Neuronal stem cell (in vitro differentiated cells): ENCODE data around the gene ARHGEF17.

Experiments used
- DNase-seq: peaks from one replicate; pipeline ENCODE4 v3.0.0-alpha.2; 2013; ENCODE audit warnings: low spot score
- H2AFZ ChIP-seq: one replicate; pipeline ENCODE4 v1.6.1; 2013; ENCODE audit warnings: mild to moderate bottlenecking, low read length, inconsistent platforms
- H2AK5ac ChIP-seq: 2 replicates; pipeline ENCODE4 v1.6.1; 2013; ENCODE audit warnings: low read depth, mild to moderate bottlenecking, inconsistent platforms, low read length, moderate library complexity, mixed read lengths
- H2BK120ac ChIP-seq: 2 replicates; pipeline ENCODE4 v1.6.1; 2013; ENCODE audit warnings: low read depth, mild to moderate bottlenecking, inconsistent platforms, low read length, moderate library complexity, mixed read lengths
- H2BK12ac ChIP-seq: one replicate; pipeline ENCODE4 v1.6.1; 2013; ENCODE audit warnings: low read length, inconsistent platforms
- H2BK15ac ChIP-seq: 2 replicates; pipeline ENCODE4 v1.6.1; 2013; ENCODE audit warnings: mild to moderate bottlenecking, low read length, inconsistent platforms, mixed read lengths
- H2BK5ac ChIP-seq: one replicate; pipeline ENCODE4 v1.6.1; 2013; ENCODE audit warnings: inconsistent platforms, mild to moderate bottlenecking, low read length, moderate library complexity
- H3K14ac ChIP-seq: one replicate; pipeline ENCODE4 v1.6.1; 2013; ENCODE audit warnings: low read length, inconsistent platforms
- H3K18ac ChIP-seq: 2 replicates; pipeline ENCODE4 v1.6.1; 2013; ENCODE audit warnings: low read length, inconsistent platforms
- H3K23ac ChIP-seq: 2 replicates; pipeline ENCODE4 v1.6.1; 2013; ENCODE audit warnings: low read depth, mild to moderate bottlenecking, mixed read lengths, low read length, inconsistent platforms; ENCODE audit not compliant: poor library complexity
- H3K27ac ChIP-seq: replicated peaks from 3 replicates; pipeline ENCODE4 v1.5.1; 2013; ENCODE audit warnings: low read length, inconsistent platforms
- H3K27me3 ChIP-seq, 3 experiments: 2 replicates each; pipeline ENCODE4 v1.6.1; 2013; ENCODE audit warnings: low read length in 3 of 3, mild to moderate bottlenecking in 2 of 3, inconsistent platforms in 1 of 3, low read depth in 1 of 3, mixed read lengths in 1 of 3, moderate library complexity in 1 of 3; ENCODE audit not compliant: control insufficient read depth in 3 of 3, insufficient read depth in 3 of 3
- H3K36me3 ChIP-seq, 2 donors: replicated peaks in 1 of 2; 2 replicates each; pipeline ENCODE4 v1.6.1; 2013; ENCODE audit warnings: low read length in 2 of 2; ENCODE audit not compliant: control insufficient read depth in 2 of 2, insufficient read depth in 2 of 2
- H3K4ac ChIP-seq: 2 replicates; pipeline ENCODE4 v1.6.1; 2013; ENCODE audit warnings: inconsistent platforms, mild to moderate bottlenecking, low read length, moderate library complexity
- H3K4me1 ChIP-seq, 2 donors: 1 replicate in 1 of 2; 2 replicates in 1 of 2; pipeline ENCODE4 v1.6.1; 2013; ENCODE audit warnings: low read length in 2 of 2, low read depth in 1 of 2; ENCODE audit not compliant: control insufficient read depth in 2 of 2, insufficient read depth in 1 of 2
- H3K4me2 ChIP-seq: one replicate; pipeline ENCODE4 v1.6.1; 2013; ENCODE audit warnings: mild to moderate bottlenecking, low read length, inconsistent platforms; ENCODE audit not compliant: insufficient read depth, poor library complexity, severe bottlenecking
- H3K4me3 ChIP-seq, 2 donors: 2 replicates each; pipeline ENCODE4 v1.5.1; 2013; ENCODE audit warnings: low read length in 2 of 2, mild to moderate bottlenecking in 2 of 2, inconsistent platforms in 1 of 2, moderate library complexity in 1 of 2
- H3K79me1 ChIP-seq: one replicate; pipeline ENCODE4 v1.6.1; 2013; ENCODE audit warnings: low read depth, mild to moderate bottlenecking, inconsistent platforms, low read length, moderate library complexity
- H3K9ac ChIP-seq: one replicate; pipeline ENCODE4 v1.6.1; 2013; ENCODE audit warnings: mild to moderate bottlenecking, low read depth, low read length, inconsistent platforms; ENCODE audit not compliant: poor library complexity
- H3K9me3 ChIP-seq, 2 donors: replicated peaks in 1 of 2; 2 replicates each; pipeline versions ENCODE3 to v1.6.1; 2013; ENCODE audit warnings: low read length in 2 of 2, mild to moderate bottlenecking in 2 of 2, inconsistent platforms in 1 of 2, low read depth in 1 of 2, mixed read lengths in 1 of 2, moderate library complexity in 1 of 2; ENCODE audit not compliant: control insufficient read depth in 2 of 2, insufficient read depth in 1 of 2
- H4K8ac ChIP-seq: one replicate; pipeline ENCODE4 v1.6.1; 2013; ENCODE audit warnings: low read depth, mild to moderate bottlenecking, inconsistent platforms, low read length, moderate library complexity
- H4K91ac ChIP-seq: one replicate; pipeline ENCODE4 v1.6.1; 2013; ENCODE audit warnings: low read length, low read depth, mild to moderate bottlenecking, inconsistent platforms; ENCODE audit not compliant: poor library complexity
- WGBS, 2 donors: extraction: QIAGEN DNeasy Blood & Tissue Kit; methylation state at CpG; one replicate each; pipeline ENCODE4 v1.1.7; 2013; ENCODE audit warnings: missing lambda C conversion rate in 2 of 2, mixed read lengths in 1 of 2; ENCODE audit not compliant: insufficient read length in 2 of 2, insufficient replicate concordance in 1 of 2; ENCODE audit errors: extremely low coverage in 2 of 2; 5-methylcytosine and 5-hydroxymethylcytosine counted together

The ARHGEF17 gene

GRCh38 chr11:73346186-73346935 lies 38.3 kb downstream of the ARHGEF17 start:
- H3K14ac ChIP-seq = no peak overlapping the region

GRCh38 chr11:73347067-73347466 lies 39.0 kb downstream of the ARHGEF17 start:
- H3K14ac ChIP-seq = no peak overlapping the region
- H3K79me1 ChIP-seq = peaks cover 30% of the 10 kb centered on the region
- H3K4me3 ChIP-seq = no peak overlapping the region
- H2BK120ac ChIP-seq = no peak overlapping the region
- no peak overlapping the region for H3K18ac ChIP-seq
- peaks cover 7 to 19% of the 10 kb centered on the region in 2 donors for H3K4me1 ChIP-seq
- H3K9ac ChIP-seq = no peak overlapping the region
- H3K4ac ChIP-seq = no peak overlapping the region
- no peak overlapping the region for H2BK12ac ChIP-seq
- H3K9me3 ChIP-seq = no peaks in the 10 kb centered on the region
- H4K91ac ChIP-seq = no peak overlapping the region
- H3K4me2 ChIP-seq = no peak overlapping the region
- no peak overlapping the region for H3K27ac ChIP-seq
- H3K36me3 ChIP-seq = peaks cover 16 to 35% of the 10 kb centered on the region in 2 donors
- H2AFZ ChIP-seq = no peak overlapping the region
- WGBS, 2 donors = no CpG with 5 or more reads among the region's 12 CpGs
- H4K8ac ChIP-seq = no peak overlapping the region
- no peak for DNase-seq
- H2BK15ac ChIP-seq = no peak overlapping the region
- no peak overlapping the region for H3K23ac ChIP-seq
- no peak overlapping the region for H2BK5ac ChIP-seq
- H2AK5ac ChIP-seq = no peak overlapping the region
- H3K27me3 ChIP-seq = peaks cover 0 to 3% (median 0%) of the 10 kb centered on the region in 3 experiments

More at GRCh38 chr11:73346186-73346935, 38.3 kb downstream of the ARHGEF17 start:
- no peak overlapping the region for H2BK15ac ChIP-seq
- no peak overlapping the region for H3K18ac ChIP-seq
- DNase-seq = no peak
- H3K4me2 ChIP-seq = no peak overlapping the region
- H3K4ac ChIP-seq = no peak overlapping the region
- H2BK5ac ChIP-seq = no peak overlapping the region
- no peaks in the 10 kb centered on the region for H3K9me3 ChIP-seq
- no peak overlapping the region for H4K8ac ChIP-seq
- no peak overlapping the region for H2BK12ac ChIP-seq
- H3K36me3 ChIP-seq = peaks cover 18 to 39% of the 10 kb centered on the region in 2 donors
- H3K27me3 ChIP-seq = peaks cover 0 to 6% (median 0%) of the 10 kb centered on the region in 3 experiments
- H3K23ac ChIP-seq = no peak overlapping the region
- no peak overlapping the region for H2BK120ac ChIP-seq
- WGBS, 2 donors = no CpG with 5 or more reads among the region's 10 CpGs
- H3K27ac ChIP-seq = no peak overlapping the region
- H2AK5ac ChIP-seq = no peak overlapping the region
- H3K79me1 ChIP-seq = peaks cover 30% of the 10 kb centered on the region
- no peak overlapping the region for H2AFZ ChIP-seq
- peaks cover 7 to 19% of the 10 kb centered on the region in 2 donors for H3K4me1 ChIP-seq
- H3K9ac ChIP-seq = no peak overlapping the region
- H4K91ac ChIP-seq = no peak overlapping the region
- H3K4me3 ChIP-seq = no peak overlapping the region

GRCh38 chr11:73348838-73349237 lies 40.8 kb downstream of the ARHGEF17 start:
- H3K4me3 ChIP-seq = no peak overlapping the region
- no peak overlapping the region for H2BK120ac ChIP-seq
- H3K18ac ChIP-seq = no peak overlapping the region
- no peak overlapping the region for H3K4me2 ChIP-seq
- H3K79me1 ChIP-seq = peaks cover 21% of the 10 kb centered on the region
- H2BK12ac ChIP-seq = no peak overlapping the region
- H3K4ac ChIP-seq = no peak overlapping the region
- no peak overlapping the region for H3K9ac ChIP-seq
- H3K27me3 ChIP-seq = no peaks in the 10 kb centered on the region
- no peak overlapping the region for H3K27ac ChIP-seq
- H4K8ac ChIP-seq = no peak overlapping the region
- no peak overlapping the region for H2AFZ ChIP-seq
- H3K9me3 ChIP-seq = no peaks in the 10 kb centered on the region
- no peak overlapping the region for H4K91ac ChIP-seq
- H2AK5ac ChIP-seq = no peak overlapping the region
- DNase-seq = no peak
- no peak overlapping the region for H3K23ac ChIP-seq
- H2BK15ac ChIP-seq = no peak overlapping the region
- peaks cover 26 to 48% of the 10 kb centered on the region in 2 donors for H3K36me3 ChIP-seq
- no peak overlapping the region for H3K14ac ChIP-seq
- WGBS, 2 donors = no CpG with 5 or more reads among the region's 5 CpGs
- peaks cover 4 to 8% of the 10 kb centered on the region in 2 donors for H3K4me1 ChIP-seq
- H2BK5ac ChIP-seq = no peak overlapping the region

- no peak overlapping the region for H2AK5ac ChIP-seq
- peaks cover 0 to 2% of the 10 kb centered on the region in 2 donors for H3K4me1 ChIP-seq
- no peak for DNase-seq
- H2BK12ac ChIP-seq = no peak overlapping the region
- no peak overlapping the region for H2BK120ac ChIP-seq
- no peak overlapping the region for H3K18ac ChIP-seq
- no peak overlapping the region for H3K4me3 ChIP-seq
- H3K9me3 ChIP-seq = no peaks in the 10 kb centered on the region
- H3K9ac ChIP-seq = no peak overlapping the region
- no peaks in the 10 kb centered on the region for H3K27me3 ChIP-seq
- H4K8ac ChIP-seq = no peak overlapping the region
- no peak overlapping the region for H4K91ac ChIP-seq
- H2BK5ac ChIP-seq = no peak overlapping the region
- H3K4me2 ChIP-seq = no peak overlapping the region
- peaks cover 15% of the 10 kb centered on the region for H3K79me1 ChIP-seq
- no peak overlapping the region for H2AFZ ChIP-seq
- H3K14ac ChIP-seq = no peak overlapping the region
- H3K23ac ChIP-seq = no peak overlapping the region
- no peak overlapping the region for H2BK15ac ChIP-seq
- WGBS, 2 donors = no CpG with 5 or more reads among the region's 6 CpGs
- H3K27ac ChIP-seq = no peak overlapping the region
- peaks cover 29 to 51% of the 10 kb centered on the region in 2 donors for H3K36me3 ChIP-seq
- no peak overlapping the region for H3K4ac ChIP-seq
Observed at GRCh38 chr11:73349633-73350032, 41.6 kb downstream of the ARHGEF17 start.
